Activated naive CD8-positive, alpha-beta T cell (primary cell): ENCODE measurements around the gene MLF1.

Experiments used
- H3K27ac Mint-ChIP-seq: one replicate; pipeline ENCODE4 v1.8.0; 2021; ENCODE audit warnings: mixed read lengths
- H3K27me3 Mint-ChIP-seq: one replicate; pipeline ENCODE4 v1.8.0; 2021; ENCODE audit warnings: mixed read lengths
- H3K36me3 Mint-ChIP-seq: one replicate; pipeline ENCODE4 v1.8.0; 2021; ENCODE audit warnings: mixed read lengths
- H3K4me1 Mint-ChIP-seq: one replicate; pipeline ENCODE4 v1.8.0; 2021; ENCODE audit warnings: low read depth, mixed read lengths
- H3K4me3 Mint-ChIP-seq: one replicate; pipeline ENCODE4 v1.8.0; 2021; ENCODE audit warnings: mild to moderate bottlenecking, mixed read lengths
- H3K9me3 Mint-ChIP-seq: one replicate; pipeline ENCODE4 v1.8.0; 2021; ENCODE audit warnings: low read depth, mixed read lengths

The MLF1 gene

DNA sequence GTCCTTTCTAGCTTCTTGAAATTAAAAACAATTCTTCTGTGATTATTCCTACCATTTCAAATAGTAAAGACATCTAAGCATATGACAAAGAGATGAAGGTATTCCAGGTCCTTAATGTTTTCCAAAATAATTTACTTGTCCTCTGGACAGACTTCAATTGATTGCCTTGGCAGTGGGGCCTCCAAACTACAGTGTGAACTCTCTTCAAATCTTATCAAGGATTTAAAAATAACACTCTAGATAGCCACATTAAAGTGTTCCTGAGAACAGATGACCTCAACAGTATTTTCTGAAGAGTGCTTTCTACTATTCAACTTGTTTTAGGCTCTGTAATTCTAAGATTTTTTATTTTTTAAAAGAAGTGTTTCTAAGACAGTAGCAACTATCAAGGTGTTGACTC is 7.9 kb upstream of the MLF1 start:
- Mint-ChIP-seq H3K27ac (no peak overlapping the region), H3K36me3 (no peaks in the 10 kb centered on the region), H3K27me3 (peaks cover 5% of the 10 kb centered on the region), H3K4me3 (no peak overlapping the region), H3K9me3 (no peaks in the 10 kb centered on the region), H3K4me1 (no peaks in the 10 kb centered on the region)

DNA sequence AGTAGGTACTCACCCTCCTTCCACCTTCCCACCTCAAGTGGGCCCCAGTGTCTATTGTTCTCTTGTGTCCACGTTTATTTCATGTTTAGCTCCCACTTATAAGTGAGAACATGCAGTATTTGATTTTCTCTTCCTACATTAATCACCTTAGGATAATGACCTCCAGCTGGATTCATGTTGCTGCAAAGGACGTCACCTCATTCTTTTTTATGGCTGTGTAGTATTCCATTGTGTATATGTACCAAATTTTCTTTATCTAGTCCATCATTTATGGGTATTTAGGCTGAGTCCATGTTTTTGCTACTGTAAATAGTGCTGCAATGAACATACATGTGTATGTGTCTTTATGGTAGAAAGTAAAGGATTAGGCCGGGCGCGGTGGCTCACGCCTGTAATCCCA is 5.9 kb upstream of the MLF1 start:
- H3K27ac Mint-ChIP-seq, result no peak overlapping the region
- no peaks in the 10 kb centered on the region for H3K9me3 Mint-ChIP-seq

DNA sequence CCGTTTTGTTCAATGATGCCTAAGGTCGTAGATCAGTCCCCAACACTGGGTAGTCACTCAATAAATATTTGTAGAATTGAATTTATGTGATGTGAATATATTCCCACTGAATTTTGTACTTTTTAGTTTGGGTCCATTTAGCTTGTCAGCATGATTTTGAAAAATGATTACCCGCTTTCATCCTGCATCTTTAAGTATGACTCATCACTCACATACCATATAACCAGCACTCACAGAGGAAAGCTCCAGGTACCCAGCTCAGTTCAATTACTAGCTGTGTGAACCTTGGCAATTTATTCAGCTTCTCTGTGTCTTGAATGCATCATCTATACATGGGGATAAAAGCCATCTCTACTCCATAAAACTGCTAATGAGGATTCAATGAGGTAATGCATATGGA is 2.2 kb upstream of the MLF1 start:
- H3K4me3 Mint-ChIP-seq, result no peak overlapping the region
- H3K36me3 Mint-ChIP-seq, result no peaks in the 10 kb centered on the region
- peaks cover 19% of the 10 kb centered on the region for H3K27me3 Mint-ChIP-seq
- H3K4me1 Mint-ChIP-seq, result peaks cover 11% of the 10 kb centered on the region
- no peak overlapping the region for H3K27ac Mint-ChIP-seq
- H3K9me3 Mint-ChIP-seq, result no peaks in the 10 kb centered on the region

More for the DNA sequence above, 5.9 kb upstream of the MLF1 start:
- Mint-ChIP-seq H3K4me3 (no peak overlapping the region), H3K36me3 (no peaks in the 10 kb centered on the region), H3K4me1 (no peaks in the 10 kb centered on the region), H3K27me3 (peaks cover 13% of the 10 kb centered on the region)

DNA sequence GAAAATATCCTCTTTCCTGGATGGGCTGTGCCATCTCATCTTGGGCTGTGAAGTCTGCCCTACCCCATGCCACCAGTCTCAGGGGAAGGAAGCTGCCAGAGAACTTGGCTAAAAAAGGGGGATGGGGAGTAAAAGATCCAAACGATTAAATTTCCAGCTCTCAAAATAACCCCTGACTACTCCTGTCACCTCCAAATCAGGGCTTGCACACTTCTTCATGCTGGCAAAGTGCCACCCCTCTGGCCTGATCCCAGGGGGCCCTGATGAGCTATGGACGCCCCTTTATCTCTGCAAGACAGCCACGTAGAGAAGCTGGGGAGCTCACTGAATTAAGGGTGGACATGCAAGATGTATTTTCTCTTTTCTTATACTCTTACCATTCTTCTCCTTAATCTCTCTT is 1.2 kb upstream of the MLF1 start:
- Mint-ChIP-seq H3K9me3 (no peaks in the 10 kb centered on the region), H3K27me3 (peaks cover 19% of the 10 kb centered on the region), H3K4me3 (no peak overlapping the region), H3K4me1 (peaks cover 11% of the 10 kb centered on the region), H3K36me3 (no peaks in the 10 kb centered on the region), H3K27ac (no peak overlapping the region)

DNA sequence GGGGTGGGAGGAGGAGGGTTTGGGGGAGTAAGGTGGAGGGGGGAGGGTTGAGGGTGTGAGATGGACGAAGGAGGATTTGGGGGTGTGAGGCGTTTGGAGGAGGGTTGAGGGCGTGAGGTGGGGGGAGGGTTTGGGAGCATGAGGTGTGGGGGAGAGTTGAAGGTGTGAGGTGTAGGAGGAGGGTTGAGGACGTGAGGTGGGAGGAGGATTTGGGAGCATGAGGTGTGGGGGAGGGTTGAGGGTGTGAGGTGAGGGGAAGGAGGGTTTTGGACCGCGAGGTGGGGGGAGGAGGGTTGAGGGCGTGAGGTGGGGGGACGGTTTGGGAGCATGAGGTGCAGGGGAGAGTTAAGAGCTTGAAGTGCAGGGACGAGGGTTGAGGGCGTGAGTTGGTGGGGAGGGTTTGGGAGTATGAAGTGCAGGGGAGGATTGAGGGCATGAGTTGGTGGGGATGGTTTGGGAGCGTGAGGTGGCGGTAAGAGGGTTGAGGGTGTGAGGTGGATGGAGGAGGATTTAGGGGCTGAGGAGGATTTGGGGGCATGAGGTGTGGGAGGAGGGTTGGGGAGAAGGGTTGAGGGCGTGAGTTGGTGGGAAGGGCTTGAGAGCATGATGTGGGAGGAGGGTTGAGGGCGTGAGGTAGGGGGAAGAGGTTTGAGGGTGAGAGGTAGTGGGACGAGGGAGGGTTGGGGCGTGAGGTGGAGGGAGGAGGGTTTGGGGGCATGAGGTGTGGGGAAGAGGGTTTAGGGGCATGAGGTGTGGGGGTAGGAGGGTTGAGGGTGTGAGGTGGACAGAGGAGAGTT is 1.2 kb downstream of the MLF1 start:
- Mint-ChIP-seq H3K4me1 (peaks cover 11% of the 10 kb centered on the region), H3K4me3 (peak overlapping the region; percentile 20), H3K27me3 (peaks cover 17% of the 10 kb centered on the region)

DNA sequence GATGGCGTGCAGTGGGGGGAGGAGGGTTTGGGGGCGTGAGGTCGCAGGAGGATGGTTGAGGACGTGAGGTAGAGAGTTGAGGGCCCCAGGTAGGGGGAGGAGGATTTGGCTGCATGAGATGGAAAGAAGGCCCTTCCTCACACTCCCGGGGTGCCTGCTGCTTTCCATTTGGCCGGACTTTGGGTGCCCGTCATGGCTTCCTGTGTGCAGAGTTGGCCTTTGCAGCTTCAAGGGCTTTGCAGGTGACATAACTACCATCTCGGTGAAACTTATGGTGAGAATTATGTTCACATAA is 1.7 kb downstream of the MLF1 start:
- H3K4me3 Mint-ChIP-seq, result no peak overlapping the region
- no peak overlapping the region for H3K27ac Mint-ChIP-seq
- no peaks in the 10 kb centered on the region for H3K36me3 Mint-ChIP-seq
- H3K4me1 Mint-ChIP-seq, result peaks cover 11% of the 10 kb centered on the region
- H3K9me3 Mint-ChIP-seq, result no peaks in the 10 kb centered on the region
- peaks cover 17% of the 10 kb centered on the region for H3K27me3 Mint-ChIP-seq

More for the DNA sequence above, 1.2 kb downstream of the MLF1 start:
- no peaks in the 10 kb centered on the region for H3K9me3 Mint-ChIP-seq
- H3K36me3 Mint-ChIP-seq, result no peaks in the 10 kb centered on the region
- H3K27ac Mint-ChIP-seq, result no peak overlapping the region

DNA sequence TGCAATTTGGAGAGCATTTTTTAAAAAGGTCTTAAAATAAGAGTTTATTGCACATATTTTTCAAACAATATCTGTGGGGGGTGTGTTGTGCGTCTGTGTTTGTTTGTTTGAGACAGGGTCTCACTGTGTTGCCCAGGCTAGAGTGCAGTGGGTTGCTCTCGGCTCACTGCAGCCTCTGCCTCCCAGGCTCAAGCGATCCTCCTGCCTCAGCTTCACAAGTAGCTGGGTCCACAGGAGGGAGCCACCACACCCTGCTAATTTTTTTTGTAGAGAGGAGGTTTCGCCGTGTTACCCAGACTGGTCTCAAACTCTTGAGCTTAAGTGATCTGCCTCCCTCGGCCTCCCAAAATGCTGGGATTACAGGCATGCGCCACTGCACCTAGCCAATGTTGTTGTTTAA is 2.7 kb downstream of the MLF1 start:
- Mint-ChIP-seq H3K36me3 (no peaks in the 10 kb centered on the region), H3K27me3 (peaks cover 14% of the 10 kb centered on the region), H3K27ac (no peak overlapping the region), H3K4me1 (peaks cover 11% of the 10 kb centered on the region), H3K4me3 (no peak overlapping the region), H3K9me3 (no peaks in the 10 kb centered on the region)

DNA sequence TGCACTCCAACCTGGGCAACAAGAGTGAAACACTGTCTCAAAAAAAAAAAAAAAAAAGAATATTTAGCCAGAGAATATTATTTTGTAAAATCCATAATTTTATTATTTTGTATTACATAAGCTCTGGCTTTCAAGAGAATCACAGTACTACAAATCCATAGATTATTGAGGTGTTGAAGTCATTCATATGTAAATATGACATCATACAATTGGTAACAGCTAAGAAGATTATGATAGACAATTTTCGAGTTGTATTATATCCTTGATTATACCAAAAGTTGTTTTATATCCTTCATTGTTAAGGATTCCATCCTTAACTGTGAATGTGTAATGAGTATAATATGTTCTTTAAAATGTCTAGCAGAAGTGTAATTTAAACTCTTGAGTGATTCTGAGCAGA is 3.7 kb downstream of the MLF1 start:
- Mint-ChIP-seq H3K36me3 (no peaks in the 10 kb centered on the region), H3K4me3 (no peak overlapping the region), H3K9me3 (no peaks in the 10 kb centered on the region), H3K27me3 (peaks cover 9% of the 10 kb centered on the region), H3K27ac (no peak overlapping the region), H3K4me1 (peaks cover 11% of the 10 kb centered on the region)

DNA sequence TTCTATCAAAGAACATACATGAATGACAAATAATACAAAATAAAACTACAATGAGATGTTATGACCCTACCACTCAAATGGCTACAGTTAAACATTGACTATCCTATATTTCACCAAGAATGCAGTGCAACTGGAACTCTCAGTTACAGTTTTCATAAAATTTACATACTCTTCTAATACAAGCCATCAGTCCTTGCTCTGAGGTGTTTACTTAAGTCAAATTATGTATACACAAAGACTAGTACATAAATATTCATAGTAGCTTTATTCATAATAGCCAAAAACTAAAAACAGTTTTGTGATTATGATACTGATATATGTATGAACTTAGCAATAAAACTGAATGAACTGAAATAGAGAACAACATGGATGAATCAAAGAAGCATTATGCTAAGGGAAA is 19.2 kb downstream of the MLF1 start:
- Mint-ChIP-seq H3K4me1 (no peaks in the 10 kb centered on the region), H3K9me3 (no peaks in the 10 kb centered on the region), H3K4me3 (no peak overlapping the region), H3K27me3 (peaks cover 9% of the 10 kb centered on the region), H3K27ac (no peak overlapping the region), H3K36me3 (no peaks in the 10 kb centered on the region)

DNA sequence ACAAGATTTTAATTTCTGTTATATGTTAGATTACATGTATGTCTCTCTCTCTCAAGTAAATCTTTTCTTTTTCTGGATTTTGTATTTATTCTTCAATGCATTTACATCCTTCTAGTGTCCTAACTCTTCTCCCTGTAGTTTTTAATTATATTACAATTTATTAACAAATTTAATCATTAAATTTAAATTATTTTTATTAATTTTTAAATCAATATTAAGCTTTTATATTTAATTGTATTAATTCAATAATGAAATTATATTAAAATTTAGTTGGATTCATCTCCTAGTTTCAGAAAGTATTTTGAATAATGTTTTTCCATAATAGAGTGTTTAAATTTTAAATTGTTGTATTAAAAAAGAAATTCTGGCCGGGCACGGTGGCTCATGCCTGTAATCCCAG is 29.8 kb downstream of the MLF1 start:
- Mint-ChIP-seq H3K4me3 (no peak overlapping the region), H3K4me1 (no peaks in the 10 kb centered on the region), H3K36me3 (no peaks in the 10 kb centered on the region), H3K27ac (no peak overlapping the region), H3K27me3 (no peaks in the 10 kb centered on the region), H3K9me3 (no peaks in the 10 kb centered on the region)

DNA sequence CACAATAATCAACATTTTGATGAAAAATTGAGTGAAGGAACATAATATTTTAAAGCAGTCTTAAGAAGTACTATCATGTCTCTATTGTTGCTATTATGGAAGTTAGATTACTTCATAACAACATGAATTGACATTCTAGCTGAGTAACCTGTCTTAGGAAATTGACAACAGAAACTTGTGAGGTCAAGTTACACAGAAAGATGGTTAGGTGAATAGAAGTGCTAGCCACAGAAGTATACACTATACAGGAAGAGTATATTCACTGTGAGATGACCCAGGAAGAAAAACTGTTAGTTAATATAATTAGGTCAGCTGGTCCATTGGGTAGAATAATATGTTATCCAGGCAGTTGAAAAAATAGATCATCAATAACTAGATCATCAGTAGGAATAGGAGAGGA is 31.2 kb downstream of the MLF1 start:
- Mint-ChIP-seq H3K4me1 (no peaks in the 10 kb centered on the region), H3K9me3 (no peaks in the 10 kb centered on the region), H3K27me3 (no peaks in the 10 kb centered on the region), H3K36me3 (no peaks in the 10 kb centered on the region), H3K4me3 (no peak overlapping the region), H3K27ac (no peak overlapping the region)

DNA sequence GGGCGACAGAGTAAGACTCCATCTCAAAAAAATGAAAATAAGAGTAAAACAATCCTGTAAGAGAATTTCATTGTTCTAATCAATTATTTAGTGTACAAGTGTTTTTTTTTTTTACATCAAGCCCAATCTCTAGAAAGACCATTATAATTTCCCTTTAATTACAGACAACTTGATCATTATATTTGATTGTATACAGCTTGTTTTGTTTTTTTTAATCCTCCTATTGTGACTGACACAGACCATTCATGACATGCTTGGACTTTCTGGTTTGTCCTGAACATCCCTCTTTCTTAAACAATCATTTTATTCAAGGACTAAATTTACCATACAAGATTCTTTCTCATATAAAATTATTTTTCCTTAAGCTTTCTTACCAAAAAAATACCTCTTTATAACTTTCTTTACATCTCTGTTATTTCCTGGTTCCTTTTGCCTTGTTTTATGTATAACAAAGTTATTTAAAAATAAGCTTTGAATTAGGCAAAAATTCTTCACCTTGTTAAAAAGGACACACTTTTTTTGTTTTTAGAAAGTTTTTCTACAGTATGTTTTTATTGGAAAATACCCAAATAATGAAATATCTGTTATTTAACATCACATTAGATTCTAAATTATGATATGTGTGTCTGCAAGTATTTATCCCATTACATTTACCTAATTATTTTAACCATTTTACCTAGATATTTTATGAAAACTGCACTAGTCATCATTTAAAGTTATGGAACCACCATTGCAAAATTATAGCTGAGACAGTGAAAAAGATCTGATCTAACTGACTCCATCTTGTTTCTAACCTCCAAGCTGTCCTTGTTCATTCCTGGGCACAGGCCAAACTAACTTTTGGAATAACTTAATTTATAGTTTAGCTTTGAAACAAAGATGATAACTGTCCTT is 47.2 kb downstream of the MLF1 start:
- no peak overlapping the region for H3K4me3 Mint-ChIP-seq
- peaks cover 2% of the 10 kb centered on the region for H3K27me3 Mint-ChIP-seq
- H3K4me1 Mint-ChIP-seq, result no peaks in the 10 kb centered on the region
- no peak overlapping the region for H3K27ac Mint-ChIP-seq
- H3K36me3 Mint-ChIP-seq, result peaks cover 5% of the 10 kb centered on the region
- H3K9me3 Mint-ChIP-seq, result peaks cover 2% of the 10 kb centered on the region

DNA sequence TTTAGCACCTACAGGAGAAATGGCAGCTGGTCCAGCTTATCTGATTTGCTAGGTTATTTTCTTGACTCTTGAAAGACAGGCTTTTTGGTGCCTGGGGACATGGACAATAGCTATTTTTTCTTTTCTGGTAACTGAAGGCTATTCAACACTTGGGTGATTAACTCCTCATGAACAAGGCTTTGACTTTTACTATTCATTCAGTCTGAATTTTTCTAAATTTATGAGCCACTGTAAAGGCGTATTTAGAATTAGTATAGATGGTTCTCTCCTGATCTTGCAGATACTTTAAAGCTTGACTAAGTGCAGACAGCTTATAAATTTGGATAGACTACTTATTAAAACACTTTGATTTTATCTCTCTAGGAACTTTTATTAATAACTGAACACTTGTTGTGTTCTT is 54.9 kb downstream of the MLF1 start:
- H3K36me3 Mint-ChIP-seq, result peaks cover 5% of the 10 kb centered on the region
- no peaks in the 10 kb centered on the region for H3K9me3 Mint-ChIP-seq
- peaks cover 7% of the 10 kb centered on the region for H3K27me3 Mint-ChIP-seq
- H3K4me1 Mint-ChIP-seq, result no peaks in the 10 kb centered on the region
- no peak overlapping the region for H3K4me3 Mint-ChIP-seq
- H3K27ac Mint-ChIP-seq, result no peak overlapping the region

DNA sequence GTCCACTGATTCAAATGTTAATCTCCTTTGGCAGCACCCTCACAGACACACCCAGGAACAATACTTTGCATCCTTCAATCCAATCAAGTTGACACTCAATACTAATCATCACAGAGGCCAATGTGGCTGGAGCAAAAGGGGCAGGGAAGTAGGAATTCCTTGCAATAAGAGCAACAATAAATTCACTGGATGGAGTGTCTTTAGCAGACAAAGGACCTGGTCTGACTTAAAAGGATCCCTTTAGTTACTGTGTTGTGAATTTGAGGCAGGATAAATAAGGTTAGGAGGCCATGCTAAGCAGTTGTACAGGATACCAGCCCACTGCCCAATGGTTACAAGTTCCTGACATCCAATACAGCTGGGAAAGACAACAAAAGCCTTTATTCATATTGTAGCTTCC is 61.0 kb downstream of the MLF1 start:
- Mint-ChIP-seq H3K9me3 (no peaks in the 10 kb centered on the region), H3K36me3 (peaks cover 3% of the 10 kb centered on the region), H3K27me3 (peaks cover 12% of the 10 kb centered on the region), H3K4me1 (peaks cover 2% of the 10 kb centered on the region), H3K27ac (no peak overlapping the region), H3K4me3 (no peak overlapping the region)

DNA sequence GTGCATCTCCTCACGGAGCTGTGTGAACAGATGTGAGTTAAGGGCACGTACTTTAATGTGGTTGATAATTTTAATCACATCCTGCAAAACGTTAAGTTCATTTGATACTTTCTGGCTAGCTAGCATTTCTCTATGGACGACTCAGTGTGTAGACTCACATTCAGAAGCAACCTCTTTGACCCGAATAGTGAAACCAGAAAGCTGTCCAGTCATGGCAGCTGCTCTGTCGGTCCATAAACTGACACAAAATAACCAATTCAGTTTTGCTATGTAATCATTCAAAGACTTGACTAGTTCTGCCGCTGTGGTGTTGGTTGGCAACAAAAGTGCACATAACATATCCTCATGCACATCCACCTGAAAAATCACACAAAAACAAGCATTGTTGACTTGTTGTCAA is 69.7 kb downstream of the MLF1 start:
- H3K27me3 Mint-ChIP-seq, result no peaks in the 10 kb centered on the region
- H3K4me3 Mint-ChIP-seq, result no peak overlapping the region
- H3K9me3 Mint-ChIP-seq, result no peaks in the 10 kb centered on the region
- H3K27ac Mint-ChIP-seq, result no peak overlapping the region
- no peaks in the 10 kb centered on the region for H3K36me3 Mint-ChIP-seq
- H3K4me1 Mint-ChIP-seq, result peaks cover 15% of the 10 kb centered on the region
